Stimulated activated naive CD8-positive, alpha-beta T cell treated with anti-CD3 and anti-CD28 coated beads, Interleukin-15, Interleukin-2, amounts not matched to agents 100 U/mL and 50 U/mL, for 24 hours (primary cell): Measurements from ENCODE around the gene THAP7.

ENCODE experiments used
- ATAC-seq: fragments of 150-1000 bp; cut with Tn5 transposase; one replicate; pipeline ENCODE4 v1.10.0; 2021
- DNase-seq: peaks from one replicate; pipeline ENCODE4 v3.0.0; 2021

The THAP7 gene

GRCh38 chr22:20964090-20964798 is 37.7 kb downstream of the THAP7 start:
- DNase-seq (no peak), ATAC-seq (peak; percentile 38)

- no peak for DNase-seq
- no peak for ATAC-seq
Observed at GRCh38 chr22:20963201-20964052, 38.5 kb downstream of the THAP7 start.

- DNase-seq (no peak), ATAC-seq (no peak)
Observed at GRCh38 chr22:20962491-20962945, 39.4 kb downstream of the THAP7 start.

- DNase-seq (no peak), ATAC-seq (no peak)
Observed at GRCh38 chr22:20960609-20961008, 41.3 kb downstream of the THAP7 start.

- ATAC-seq (no peak), DNase-seq (no peak)
Observed at GRCh38 chr22:20959578-20960461, 42.1 kb downstream of the THAP7 start.

GRCh38 chr22:20957683-20958431 is 44.1 kb downstream of the THAP7 start:
- DNase-seq: no peak
- ATAC-seq: peak; percentile 42

GRCh38 chr22:20957102-20957682 is 44.7 kb downstream of the THAP7 start:
- no peak for DNase-seq
- no peak for ATAC-seq

GRCh38 chr22:20956258-20957101 is 45.4 kb downstream of the THAP7 start:
- ATAC-seq (no peak), DNase-seq (no peak)

GRCh38 chr22:20955548-20955947 is 46.4 kb downstream of the THAP7 start:
- ATAC-seq: no peak

GRCh38 chr22:20953668-20954500 is 48.0 kb downstream of the THAP7 start:
- ATAC-seq (no peak), DNase-seq (no peak)

More at GRCh38 chr22:20955548-20955947, 46.4 kb downstream of the THAP7 start:
- no peak for DNase-seq

- ATAC-seq: no peak
- no peak for DNase-seq
Observed at GRCh38 chr22:20953342-20953608, 48.6 kb downstream of the THAP7 start.

- DNase-seq (no peak), ATAC-seq (no peak)
Observed at GRCh38 chr22:20952544-20953341, 49.2 kb downstream of the THAP7 start.

- ATAC-seq (no peak), DNase-seq (no peak)
Observed at GRCh38 chr22:20951932-20952380, 50.0 kb downstream of the THAP7 start.

- DNase-seq (no peak), ATAC-seq (no peak)
Observed at GRCh38 chr22:20951151-20951931, 50.6 kb downstream of the THAP7 start.

GRCh38 chr22:20949698-20950183 is 52.2 kb downstream of the THAP7 start:
- DNase-seq (no peak), ATAC-seq (no peak)
